Gastrocnemius medialis (tissue), 4 donors: ENCODE measurements around the gene SAMD10.

ENCODE experiments used
- POLR2A ChIP-seq, 2 donors: fragments of 450-650 bp; IDR thresholded peaks; one replicate each; pipeline ENCODE4 v1.6.1; 2017; ENCODE audit warnings: antibody characterized with exemption in 2 of 2, mild to moderate bottlenecking in 2 of 2, moderate library complexity in 2 of 2
- TF ChIP-seq, protein P1 (sequence below), 5 experiments: fragments of 450-650 bp in 3 of 5; fragments of 200-600 bp in 2 of 5; sonication (generic) in 2 of 5; IDR thresholded peaks in 4 of 5; conservative IDR thresholded peaks in 1 of 5; 1 replicate in 4 of 5; 2 replicates in 1 of 5; pipeline ENCODE4 v1.5.1; 2016 to 2019; ENCODE audit warnings: antibody characterized with exemption in 5 of 5, mild to moderate bottlenecking in 3 of 5, moderate library complexity in 3 of 5

DNA sequence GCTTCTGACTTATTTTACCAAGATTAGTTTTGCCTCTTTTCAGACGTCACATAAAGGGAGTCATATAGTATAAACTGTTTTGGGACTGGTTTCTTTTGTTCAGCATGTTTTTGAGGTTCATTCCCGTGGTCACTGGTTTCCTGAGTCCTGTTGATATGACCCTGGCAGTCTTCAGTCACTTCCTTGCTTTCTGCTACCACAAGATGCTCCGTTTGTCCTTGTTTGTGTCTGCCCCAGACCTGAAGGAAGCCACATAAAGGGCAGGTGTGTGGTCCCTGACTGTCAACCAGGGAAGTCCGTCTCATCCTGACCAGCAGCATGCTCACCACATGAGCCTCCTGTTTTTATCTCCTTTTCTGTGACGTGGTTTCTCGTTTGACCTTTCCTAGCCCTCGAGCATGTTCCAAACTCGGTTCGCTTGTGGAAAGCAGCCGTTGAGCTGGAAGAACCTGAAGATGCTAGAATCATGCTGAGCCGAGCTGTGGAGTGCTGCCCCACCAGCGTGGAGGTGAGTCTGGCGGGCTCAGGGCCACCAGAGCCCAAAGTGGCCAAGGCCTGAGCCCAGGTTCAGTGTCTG lies 30.5 kb upstream of the SAMD10 start:
- TF ChIP-seq POLR2A (IDR thresholded peaks at IDR 0.05): no peak
- TF ChIP-seq, protein P1, sequence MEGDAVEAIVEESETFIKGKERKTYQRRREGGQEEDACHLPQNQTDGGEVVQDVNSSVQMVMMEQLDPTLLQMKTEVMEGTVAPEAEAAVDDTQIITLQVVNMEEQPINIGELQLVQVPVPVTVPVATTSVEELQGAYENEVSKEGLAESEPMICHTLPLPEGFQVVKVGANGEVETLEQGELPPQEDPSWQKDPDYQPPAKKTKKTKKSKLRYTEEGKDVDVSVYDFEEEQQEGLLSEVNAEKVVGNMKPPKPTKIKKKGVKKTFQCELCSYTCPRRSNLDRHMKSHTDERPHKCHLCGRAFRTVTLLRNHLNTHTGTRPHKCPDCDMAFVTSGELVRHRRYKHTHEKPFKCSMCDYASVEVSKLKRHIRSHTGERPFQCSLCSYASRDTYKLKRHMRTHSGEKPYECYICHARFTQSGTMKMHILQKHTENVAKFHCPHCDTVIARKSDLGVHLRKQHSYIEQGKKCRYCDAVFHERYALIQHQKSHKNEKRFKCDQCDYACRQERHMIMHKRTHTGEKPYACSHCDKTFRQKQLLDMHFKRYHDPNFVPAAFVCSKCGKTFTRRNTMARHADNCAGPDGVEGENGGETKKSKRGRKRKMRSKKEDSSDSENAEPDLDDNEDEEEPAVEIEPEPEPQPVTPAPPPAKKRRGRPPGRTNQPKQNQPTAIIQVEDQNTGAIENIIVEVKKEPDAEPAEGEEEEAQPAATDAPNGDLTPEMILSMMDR (IDR thresholded peaks at IDR 0.05 in 4 of 5, conservative IDR thresholded peaks at IDR 0.05 in 1 of 5): no peak
